ENCODE results near the gene MRPS23. TPM values are rescaled to one million over a fixed set of nuclear protein-coding genes. Genes with fewer than 3 reads are reported as not detected.
A peak's percentile ranks its signal among the peaks of the same experiment; 100 is the strongest.

The MRPS23 gene
- total RNA-seq, 4 donors from 2014 or later = 0.37 to 11.1 (median 6.5) TPM

DNA sequence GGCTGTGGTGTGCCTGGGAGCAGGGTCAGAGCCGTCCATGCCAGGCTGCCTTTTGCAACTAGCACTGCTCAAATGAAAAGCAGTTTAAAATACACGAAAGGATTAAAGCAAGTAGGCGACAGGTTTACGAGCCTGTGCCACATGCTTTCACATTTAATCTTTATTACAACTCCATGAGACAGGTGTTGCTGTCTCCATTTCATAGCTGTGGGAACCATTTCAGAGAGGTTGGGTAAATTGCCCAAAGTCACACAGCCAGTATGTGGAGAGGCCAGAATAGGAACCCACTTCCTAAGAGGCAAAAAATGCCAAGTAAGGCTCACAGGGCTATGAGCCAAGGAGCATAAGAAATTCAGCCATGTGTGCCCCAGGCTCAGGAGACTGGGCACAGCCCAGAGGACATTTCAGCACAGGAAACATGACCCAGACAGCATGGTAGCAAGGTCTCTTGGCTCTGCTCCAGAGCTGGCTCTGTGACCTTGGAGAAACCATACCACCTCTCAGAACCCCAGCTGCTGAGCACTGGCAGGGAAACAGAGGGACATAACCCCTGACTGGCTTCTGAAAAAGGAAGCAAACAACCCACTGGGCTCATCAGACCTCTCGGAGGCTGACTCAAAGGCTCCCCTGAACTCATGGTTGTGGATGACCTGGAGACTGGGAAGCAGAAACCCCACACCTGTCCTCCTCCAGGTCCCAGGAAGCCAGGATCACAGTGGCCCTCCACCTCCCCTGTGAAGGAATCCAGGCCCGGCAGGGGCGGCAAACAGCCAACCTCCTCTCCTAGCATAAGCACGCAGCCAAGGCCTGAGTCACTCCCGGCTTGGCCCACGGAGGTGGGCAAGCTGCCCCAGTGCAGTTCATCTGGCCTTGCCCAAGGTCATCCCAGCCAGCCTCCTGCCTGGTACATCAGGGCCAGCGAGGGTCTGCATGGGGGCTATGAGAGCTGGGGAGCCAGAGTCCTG, 40.3 kb upstream of the MRPS23 start:
- no peak for TF ChIP-seq POLR2A (IDR thresholded peaks at IDR 0.05)
- peak; percentile 55 to 79 (median 60) for TF ChIP-seq POLR2AphosphoS5 (IDR thresholded peaks at IDR 0.05)
- TF ChIP-seq, protein P1, sequence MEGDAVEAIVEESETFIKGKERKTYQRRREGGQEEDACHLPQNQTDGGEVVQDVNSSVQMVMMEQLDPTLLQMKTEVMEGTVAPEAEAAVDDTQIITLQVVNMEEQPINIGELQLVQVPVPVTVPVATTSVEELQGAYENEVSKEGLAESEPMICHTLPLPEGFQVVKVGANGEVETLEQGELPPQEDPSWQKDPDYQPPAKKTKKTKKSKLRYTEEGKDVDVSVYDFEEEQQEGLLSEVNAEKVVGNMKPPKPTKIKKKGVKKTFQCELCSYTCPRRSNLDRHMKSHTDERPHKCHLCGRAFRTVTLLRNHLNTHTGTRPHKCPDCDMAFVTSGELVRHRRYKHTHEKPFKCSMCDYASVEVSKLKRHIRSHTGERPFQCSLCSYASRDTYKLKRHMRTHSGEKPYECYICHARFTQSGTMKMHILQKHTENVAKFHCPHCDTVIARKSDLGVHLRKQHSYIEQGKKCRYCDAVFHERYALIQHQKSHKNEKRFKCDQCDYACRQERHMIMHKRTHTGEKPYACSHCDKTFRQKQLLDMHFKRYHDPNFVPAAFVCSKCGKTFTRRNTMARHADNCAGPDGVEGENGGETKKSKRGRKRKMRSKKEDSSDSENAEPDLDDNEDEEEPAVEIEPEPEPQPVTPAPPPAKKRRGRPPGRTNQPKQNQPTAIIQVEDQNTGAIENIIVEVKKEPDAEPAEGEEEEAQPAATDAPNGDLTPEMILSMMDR (IDR thresholded peaks at IDR 0.05) = no peak
- H3K4me1 ChIP-seq = peaks cover 45 to 65% (median 50%) of the 10 kb centered on the region in 4 donors
- in situ Hi-C loops (cut with MboI; ENCODE audit: low pct_ligation_motif_present in 1 of 4, low pct_unique_long_range_greater_than_20kb in 1 of 4, low sequenced_read_pairs in 3 of 4) = loop anchor here in 1 of 4 donors (5.0 kb wide), 1 partner anchor 107 kb away; no protein-coding TSS in a partner anchor
- intact Hi-C loops (cut with DNase I; ENCODE audit: low total_unique reads) = loop anchor here (5.0 kb wide), 2 partner anchors 33 to 52 kb away; no protein-coding TSS in a partner anchor
- H3K27me3 ChIP-seq = no peaks in the 10 kb centered on the region
- peak overlapping the region; percentile 88 to 98 (median 92) for H3K27ac ChIP-seq
- H3K36me3 ChIP-seq = no peaks in the 10 kb centered on the region
- 53% methylated on average over 11 of the region's 11 CpGs; no CpG with 5 or more reads in 1 of the 2 donors for WGBS, 2 donors (ENCODE audit: low coverage in 1 of 2)
- H3K9me3 ChIP-seq = no peaks in the 10 kb centered on the region
- no peak overlapping the region for H3K4me3 ChIP-seq
- peak; percentile 69 for DNase-seq

DNA sequence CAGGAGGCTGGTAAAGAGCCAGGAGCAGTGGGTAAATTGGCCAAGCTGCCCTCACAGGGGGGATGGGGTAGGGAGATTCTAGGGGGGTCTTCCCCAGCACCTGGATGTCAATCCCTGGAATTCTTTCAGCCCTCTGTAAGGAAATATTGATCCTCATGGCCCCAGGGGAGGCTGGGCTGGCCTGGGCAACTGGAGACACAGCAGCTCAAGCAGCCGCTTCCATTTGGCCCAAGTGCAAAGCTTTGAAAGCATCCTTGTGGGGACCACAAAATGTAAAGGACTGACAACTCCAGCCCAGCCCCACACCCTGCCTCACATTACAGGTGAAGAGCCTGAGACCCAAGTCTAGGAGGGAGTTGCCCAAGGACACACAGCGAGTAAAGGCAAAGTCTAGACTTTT, 39.4 kb upstream of the MRPS23 start:
- H3K4me1 ChIP-seq = peaks cover 43 to 56% (median 49%) of the 10 kb centered on the region in 4 donors
- no peaks in the 10 kb centered on the region for H3K9me3 ChIP-seq
- no peak overlapping the region for H3K4me3 ChIP-seq
- H3K27ac ChIP-seq = peak overlapping the region; percentile 88 to 98 (median 92)
- H3K27me3 ChIP-seq = no peaks in the 10 kb centered on the region
- WGBS, 2 donors (ENCODE audit: low coverage in 1 of 2) = 79% methylated on average over 2 of the region's 2 CpGs; no CpG with 5 or more reads in 1 of the 2 donors
- in situ Hi-C loops (cut with MboI; ENCODE audit: low pct_ligation_motif_present in 1 of 4, low pct_unique_long_range_greater_than_20kb in 1 of 4, low sequenced_read_pairs in 3 of 4) = no loop called here
- TF ChIP-seq, protein P1 (IDR thresholded peaks at IDR 0.05) = no peak
- TF ChIP-seq POLR2AphosphoS5 (IDR thresholded peaks at IDR 0.05) = no peak
- DNase-seq = no peak
- intact Hi-C loops (cut with DNase I; ENCODE audit: low total_unique reads) = no loop called here
- H3K36me3 ChIP-seq = no peaks in the 10 kb centered on the region

DNA sequence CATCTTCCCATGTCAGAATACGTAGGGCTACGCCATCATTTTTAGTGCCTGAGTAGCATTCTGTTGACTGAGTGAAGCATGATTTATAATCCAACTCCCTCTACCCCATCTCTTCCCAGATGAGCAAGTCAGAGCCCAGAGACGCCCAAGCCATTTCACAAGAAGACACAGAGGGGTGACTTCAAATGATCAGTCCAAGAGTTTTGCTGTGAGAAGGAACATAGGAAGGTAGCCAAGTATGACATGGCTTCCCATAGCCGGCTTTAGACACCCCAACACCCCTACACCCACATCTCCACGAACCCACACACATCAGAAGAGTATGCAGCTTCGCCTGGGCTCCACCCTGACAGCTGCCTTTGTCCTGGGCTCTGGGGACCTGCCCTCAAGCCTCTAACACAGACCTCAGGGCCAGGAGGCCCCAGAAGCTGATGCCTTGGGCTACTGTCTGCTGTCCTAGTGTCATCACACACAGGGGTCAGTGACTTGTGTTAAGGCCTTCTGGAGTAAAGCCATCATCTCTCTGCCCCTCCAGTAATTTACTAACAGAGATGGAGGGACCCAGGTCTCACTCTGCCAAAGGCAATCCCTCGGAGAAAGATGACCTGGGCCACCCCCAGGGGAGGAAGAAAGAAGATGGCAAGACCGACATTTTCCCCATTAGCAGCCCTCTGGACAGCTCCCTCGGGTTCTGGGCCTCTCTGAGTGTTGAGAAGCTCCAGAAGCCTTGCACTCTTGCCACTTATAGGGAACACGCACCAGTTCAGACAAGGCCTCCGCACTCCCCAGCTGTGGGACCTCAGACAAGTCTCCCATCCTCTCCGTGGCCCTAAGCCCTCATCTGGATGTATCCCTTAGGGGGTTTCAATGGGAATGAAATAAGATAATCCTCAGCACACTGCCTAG, 38.7 kb upstream of the MRPS23 start:
- H3K27me3 ChIP-seq = no peaks in the 10 kb centered on the region
- no peak for TF ChIP-seq EP300 (IDR thresholded peaks at IDR 0.05; ENCODE audit: low read depth)
- TF ChIP-seq POLR2A (IDR thresholded peaks at IDR 0.05) = no peak
- TF ChIP-seq, protein P1 (IDR thresholded peaks at IDR 0.05) = no peak
- no peak for TF ChIP-seq POLR2AphosphoS5 (IDR thresholded peaks at IDR 0.05)
- H3K36me3 ChIP-seq = no peaks in the 10 kb centered on the region
- H3K4me3 ChIP-seq = no peak overlapping the region
- H3K4me1 ChIP-seq = peaks cover 37 to 50% (median 44%) of the 10 kb centered on the region in 4 donors
- in situ Hi-C loops (cut with MboI; ENCODE audit: low pct_ligation_motif_present in 1 of 4, low pct_unique_long_range_greater_than_20kb in 1 of 4, low sequenced_read_pairs in 3 of 4) = no loop called here
- H3K27ac ChIP-seq = peak overlapping the region; percentile 88 to 98 (median 92)
- no peaks in the 10 kb centered on the region for H3K9me3 ChIP-seq
- WGBS, 2 donors (ENCODE audit: low coverage in 1 of 2) = 66 to 88% methylated on average over 2 to 12 of the region's 12 CpGs
- no peak for DNase-seq
- intact Hi-C loops (cut with DNase I; ENCODE audit: low total_unique reads) = no loop called here

DNA sequence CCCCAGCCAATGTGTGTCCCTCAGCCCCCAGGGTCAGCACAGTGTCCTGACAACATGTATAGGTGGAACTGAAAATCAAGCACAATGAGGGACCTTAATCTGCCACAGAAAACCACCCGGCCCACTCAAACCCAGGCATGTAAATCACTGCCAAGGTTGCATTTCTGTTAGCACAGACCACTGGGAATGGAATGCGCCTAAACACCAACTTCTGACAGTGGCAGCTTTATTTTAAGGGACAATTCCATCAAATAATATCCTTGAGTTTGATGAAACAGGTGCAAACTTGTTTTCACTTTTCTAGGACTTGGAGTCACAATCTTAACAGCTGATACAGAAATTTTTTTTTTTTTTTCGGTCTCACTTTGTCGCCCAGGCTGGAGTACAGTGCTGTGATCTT, 37.3 kb upstream of the MRPS23 start:
- Histone ChIP-seq H3K4me3 (no peak overlapping the region), H3K27me3 (no peaks in the 10 kb centered on the region), H3K36me3 (no peaks in the 10 kb centered on the region), H3K27ac (peak overlapping the region in 2 of 4 donors; percentile 11 to 92), H3K9me3 (no peaks in the 10 kb centered on the region), H3K4me1 (peaks cover 23 to 37% (median 32%) of the 10 kb centered on the region in 4 donors)
- intact Hi-C loops (cut with DNase I; ENCODE audit: low total_unique reads) = no loop called here
- in situ Hi-C loops (cut with MboI; ENCODE audit: low pct_ligation_motif_present in 1 of 4, low pct_unique_long_range_greater_than_20kb in 1 of 4, low sequenced_read_pairs in 3 of 4) = no loop called here
- 85% methylated on average over 4 of the region's 4 CpGs; no CpG with 5 or more reads in 1 of the 2 donors for WGBS, 2 donors (ENCODE audit: low coverage in 1 of 2)
- TF ChIP-seq, protein P1 (IDR thresholded peaks at IDR 0.05) = no peak
- no peak for TF ChIP-seq EP300 (IDR thresholded peaks at IDR 0.05; ENCODE audit: low read depth)
- TF ChIP-seq POLR2AphosphoS5 (IDR thresholded peaks at IDR 0.05) = no peak
- TF ChIP-seq POLR2A (IDR thresholded peaks at IDR 0.05) = no peak
- DNase-seq = no peak

Measured in transverse colon (tissue), 4 donors.